Choroid plexus epithelial cell (primary cell): ENCODE measurements around the gene OXCT2.
"Not testable (repeated sequence)": the region's sequence is repeated elsewhere in the genome, so short reads cannot be mapped to it uniquely, and the experiment has no call there.

Experiments used
- DNase-seq: peaks from one replicate; pipeline ENCODE4 v3.0.0-alpha.2; 2010; ENCODE audit warnings: low read depth
- H3K4me3 ChIP-seq: 2 replicates; pipeline ENCODE4 v1.5.1; 2011; ENCODE audit warnings: low read depth, mild to moderate bottlenecking, control low read depth, low read length, moderate library complexity
- CTCF ChIP-seq: conservative IDR thresholded peaks from 2 replicates; pipeline ENCODE4 v1.5.1; 2011; ENCODE audit warnings: low read depth, mild to moderate bottlenecking, control low read depth, inconsistent platforms, low read length, moderate library complexity

The OXCT2 gene

DNA sequence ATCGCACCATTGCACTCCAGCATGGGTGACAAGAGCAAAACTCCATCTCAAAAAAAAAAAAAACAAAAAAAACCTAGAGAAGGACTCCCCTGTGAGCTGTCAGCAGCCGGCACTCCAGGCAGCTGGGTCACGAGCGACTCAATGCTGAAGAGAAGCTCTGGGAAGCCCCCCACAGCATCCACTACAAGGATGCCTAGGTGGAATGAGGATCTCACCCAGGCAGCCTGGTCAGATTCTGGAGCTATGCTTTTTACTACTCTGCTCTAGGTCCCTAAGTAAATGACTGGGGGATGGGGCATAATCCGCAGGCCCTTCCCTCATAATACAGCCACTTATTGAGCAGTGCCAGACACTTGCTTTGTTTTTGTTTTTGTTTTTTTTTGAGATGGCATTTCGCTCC is 11.0 kb upstream of the OXCT2 start:
- no peak for TF ChIP-seq CTCF
- H3K4me3 ChIP-seq = no peak overlapping the region
- DNase-seq = no peak

GRCh38 chr1:39781349-39781715 is 10.2 kb upstream of the OXCT2 start:
- DNase-seq = no peak
- no peak for TF ChIP-seq CTCF
- no peak overlapping the region for H3K4me3 ChIP-seq

DNA sequence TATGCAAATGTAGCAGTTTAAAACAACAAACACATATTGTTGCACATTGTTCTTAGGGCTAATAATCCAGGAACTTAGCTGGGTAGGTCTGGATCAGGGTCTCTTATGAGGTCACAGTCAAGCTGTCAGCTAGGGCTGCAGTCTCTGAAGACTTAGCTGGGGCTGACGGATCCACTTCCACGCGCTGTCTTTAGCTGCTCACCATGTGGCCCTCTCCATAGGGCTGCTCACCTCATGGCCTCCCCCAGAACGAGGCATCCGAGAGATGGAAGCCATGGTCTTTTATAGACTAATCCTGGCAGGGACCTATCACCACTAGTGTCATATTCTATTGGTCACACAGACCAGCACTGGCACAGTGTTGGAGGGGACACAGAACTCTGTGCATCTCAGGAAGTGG is 8.7 kb upstream of the OXCT2 start:
- TF ChIP-seq CTCF = no peak
- H3K4me3 ChIP-seq = no peak overlapping the region
- DNase-seq = no peak

DNA sequence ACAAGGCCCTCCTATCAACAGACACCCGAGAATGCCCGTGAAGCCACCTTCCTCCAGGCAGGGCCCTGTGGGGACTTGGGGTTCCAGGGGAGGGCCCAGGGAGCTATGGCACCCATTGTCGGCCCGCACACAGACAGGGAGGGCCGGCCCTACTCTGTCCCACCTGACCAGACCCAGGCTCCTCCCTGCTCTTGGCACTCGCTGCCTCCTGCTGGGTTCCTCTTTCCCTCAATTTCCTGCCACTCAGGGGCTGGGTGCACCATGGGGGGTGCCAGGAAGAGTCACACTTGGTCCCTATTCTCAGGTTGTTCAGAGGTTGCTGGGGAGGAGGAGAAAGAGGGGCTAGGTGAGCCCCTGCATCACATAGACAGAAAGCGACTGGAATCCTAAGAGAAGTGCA is 8.0 kb upstream of the OXCT2 start:
- DNase-seq = no peak
- TF ChIP-seq CTCF = no peak

GRCh38 chr1:39778463-39779099 is 7.4 kb upstream of the OXCT2 start:
- not testable (repeated sequence) for H3K4me3 ChIP-seq, DNase-seq

More for the DNA sequence above, 8.0 kb upstream of the OXCT2 start:
- no peak overlapping the region for H3K4me3 ChIP-seq

GRCh38 chr1:39777896-39778295 is 6.7 kb upstream of the OXCT2 start:
- DNase-seq, H3K4me3 ChIP-seq: not testable (repeated sequence)

DNA sequence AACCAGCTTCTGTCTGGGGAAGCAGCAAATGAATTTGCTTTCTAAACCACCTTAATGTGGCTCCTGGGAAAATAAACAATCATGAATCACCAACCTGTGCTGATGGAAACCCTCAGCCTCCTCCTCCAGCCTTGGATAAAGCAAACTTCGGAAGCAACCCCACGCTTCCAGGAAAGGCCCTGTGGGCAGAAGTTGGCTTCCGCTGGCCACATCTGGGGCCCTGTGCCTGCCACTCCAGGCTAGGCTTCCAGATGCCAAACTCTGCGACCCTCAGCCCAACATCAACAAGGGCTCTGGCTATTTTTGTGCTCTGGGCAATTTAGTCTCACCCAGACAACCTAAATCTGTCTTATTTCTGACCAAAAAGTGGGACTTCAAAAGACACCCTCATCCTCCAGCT is 6.2 kb upstream of the OXCT2 start:
- no peak overlapping the region for H3K4me3 ChIP-seq
- DNase-seq = no peak
- TF ChIP-seq CTCF = no peak

DNA sequence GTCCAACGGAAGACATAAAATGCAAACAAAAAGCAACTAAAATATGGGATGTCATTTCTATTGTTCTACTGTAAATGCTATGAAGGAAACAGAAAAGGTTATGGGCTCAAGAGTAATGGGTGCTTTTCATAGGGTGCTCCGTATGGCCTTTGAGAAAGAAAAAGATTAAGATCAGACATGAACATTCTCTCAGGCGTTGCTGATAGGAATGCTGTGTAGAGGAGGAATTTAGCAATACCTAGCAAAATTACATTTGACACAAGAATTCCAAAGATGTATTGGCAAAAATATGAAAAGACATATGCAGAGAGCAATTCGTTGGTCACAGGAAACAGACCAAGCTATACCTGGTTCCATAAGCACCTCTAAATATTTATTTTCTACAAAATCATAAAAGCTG is 5.7 kb upstream of the OXCT2 start:
- no peak overlapping the region for H3K4me3 ChIP-seq
- DNase-seq = no peak
- TF ChIP-seq CTCF = no peak
